HG03060 (cell line): ENCODE measurements around the gene SULT1A2.
"Not testable (repeated sequence)": the region's sequence is repeated elsewhere in the genome, so short reads cannot be mapped to it uniquely, and the experiment has no call there.

Source experiments
- ATAC-seq: cut with Tn5 transposase; IDR thresholded peaks from one replicate; pipeline ENCODE4 v1.9.1; 2021; ENCODE audit warnings: low read depth, moderate number of reproducible peaks; ENCODE audit not compliant: unreplicated experiment

SULT1A2 gene

GRCh38 chr16:28609631-28610594, 13.1 kb upstream of the SULT1A2 start, which contains the start of gene SULT1A1:
Gene SULT1A1 (minus strand): TSS chr16:28610044. CDS start chr16:28608855, 1,189 bp downstream.
- no peak for ATAC-seq

- not testable (repeated sequence) for ATAC-seq
These were observed 12.2 kb upstream of the SULT1A2 start for GRCh38 chr16:28608867-28609596.

GRCh38 chr16:28608496-28608808, 11.6 kb upstream of the SULT1A2 start:
- ATAC-seq: not testable (repeated sequence)

GRCh38 chr16:28607681-28608495, 11.0 kb upstream of the SULT1A2 start:
- ATAC-seq: not testable (repeated sequence)

GRCh38 chr16:28607116-28607623, 10.3 kb upstream of the SULT1A2 start:
- ATAC-seq: no peak

- ATAC-seq: no peak
These were observed 9.7 kb upstream of the SULT1A2 start for GRCh38 chr16:28606291-28607115.

- ATAC-seq: no peak
These were observed 7.3 kb upstream of the SULT1A2 start for GRCh38 chr16:28604186-28604565.

- ATAC-seq: no peak
These were observed 6.7 kb upstream of the SULT1A2 start for GRCh38 chr16:28603381-28604185.

GRCh38 chr16:28602529-28602928, 5.7 kb upstream of the SULT1A2 start:
- ATAC-seq: no peak

- not testable (repeated sequence) for ATAC-seq
These were observed 5.2 kb upstream of the SULT1A2 start for GRCh38 chr16:28602062-28602461.

GRCh38 chr16:28601589-28601988, 4.7 kb upstream of the SULT1A2 start:
- not testable (repeated sequence) for ATAC-seq

GRCh38 chr16:28600965-28601364, 4.1 kb upstream of the SULT1A2 start:
- ATAC-seq: not testable (repeated sequence)

GRCh38 chr16:28599377-28600285, 2.8 kb upstream of the SULT1A2 start:
- not testable (repeated sequence) for ATAC-seq

GRCh38 chr16:28597692-28598261, 927 bp upstream of the SULT1A2 start:
- ATAC-seq: no peak

GRCh38 chr16:28596115-28596630, 677 bp downstream of the SULT1A2 start:
- no peak for ATAC-seq

- ATAC-seq: not testable (repeated sequence)
These were observed 1.4 kb downstream of the SULT1A2 start for GRCh38 chr16:28595451-28595850.

- no peak for ATAC-seq
These were observed 3.8 kb downstream of the SULT1A2 start for GRCh38 chr16:28592979-28593553.
